ENCODE measurements around the gene MOB2.

MOB2 gene

DNA sequence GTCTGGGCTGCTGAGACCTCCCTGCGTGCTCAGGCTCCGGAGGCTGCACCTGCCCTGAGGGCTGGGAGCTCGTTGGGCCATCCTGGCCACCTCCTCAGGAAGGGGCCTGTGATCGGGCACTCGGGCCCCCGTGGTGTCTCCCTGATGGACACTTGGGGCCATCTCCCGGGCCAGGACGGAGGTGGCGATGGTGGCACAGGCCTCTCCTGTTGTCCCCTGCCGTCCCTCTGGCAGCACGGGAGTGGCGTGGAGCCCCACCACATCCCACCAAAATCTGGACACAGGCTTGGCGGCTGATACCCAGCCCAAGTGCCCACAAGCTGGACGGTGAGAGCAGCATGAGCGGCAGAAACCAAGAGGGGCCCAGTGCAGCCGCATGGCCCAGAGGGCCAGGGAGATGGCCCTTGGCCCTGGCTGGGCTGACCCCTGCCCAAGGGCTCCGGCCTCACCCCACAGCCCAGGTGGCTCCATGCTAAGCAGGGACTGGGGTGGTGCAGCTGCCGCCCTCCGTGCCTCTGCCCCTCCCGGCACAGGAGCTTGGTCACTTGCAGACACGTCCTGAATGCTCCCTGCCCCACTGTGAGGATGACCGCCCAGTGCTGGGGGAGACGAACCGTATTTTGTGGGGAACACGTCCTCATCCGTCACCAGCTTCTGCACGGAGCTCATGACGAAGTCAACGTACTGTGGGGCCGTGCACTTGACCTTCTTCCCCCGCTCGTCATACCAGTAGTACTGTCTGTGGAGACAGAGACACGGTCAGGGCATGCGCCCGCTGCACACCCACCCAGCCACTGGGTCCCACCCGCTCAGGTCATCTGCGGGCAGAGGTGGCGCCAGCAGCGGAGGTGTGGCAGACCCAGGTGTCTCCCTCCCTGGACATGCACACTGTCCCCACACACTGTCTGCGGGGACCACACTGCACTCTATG is 15.6 kb downstream of the MOB2 start:
- DNase-seq = no peak

GRCh38 chr11:1469911-1470680 is 16.5 kb downstream of the MOB2 start:
- no peak for DNase-seq

DNA sequence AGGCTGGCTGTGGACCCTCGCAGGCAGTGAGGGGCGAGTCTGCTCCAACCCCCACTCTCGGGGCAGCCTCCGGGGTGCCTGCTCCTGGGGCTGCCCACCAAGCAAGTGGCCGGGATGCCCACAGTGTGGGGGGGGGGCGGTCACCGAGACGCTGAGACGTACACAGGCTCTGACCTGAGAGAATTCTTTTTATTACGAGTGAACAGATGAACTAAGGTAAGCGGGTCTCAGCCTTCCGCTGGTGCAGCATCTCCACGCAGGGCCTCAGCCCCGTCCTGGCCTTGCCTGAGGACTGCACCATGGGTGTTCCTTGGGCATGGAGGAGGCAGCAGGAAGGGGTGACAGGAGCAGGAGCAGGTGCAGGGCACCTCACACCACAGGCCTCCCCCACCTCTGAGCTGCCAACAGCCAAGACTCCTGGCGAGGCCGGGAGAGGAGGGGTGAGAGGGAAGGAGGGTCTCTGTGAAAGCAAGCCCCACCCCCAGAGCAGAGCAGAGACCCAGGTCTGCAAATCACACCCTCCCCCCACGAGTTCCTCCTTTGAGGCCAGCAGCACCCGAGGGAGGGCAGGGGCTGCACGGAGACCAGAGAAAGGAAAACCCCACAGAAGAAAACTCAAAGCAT is 17.2 kb downstream of the MOB2 start:
- DNase-seq = no peak

GRCh38 chr11:1468473-1469066 is 18.0 kb downstream of the MOB2 start:
- DNase-seq = no peak

GRCh38 chr11:1468002-1468401 is 18.6 kb downstream of the MOB2 start:
- DNase-seq = no peak

DNA sequence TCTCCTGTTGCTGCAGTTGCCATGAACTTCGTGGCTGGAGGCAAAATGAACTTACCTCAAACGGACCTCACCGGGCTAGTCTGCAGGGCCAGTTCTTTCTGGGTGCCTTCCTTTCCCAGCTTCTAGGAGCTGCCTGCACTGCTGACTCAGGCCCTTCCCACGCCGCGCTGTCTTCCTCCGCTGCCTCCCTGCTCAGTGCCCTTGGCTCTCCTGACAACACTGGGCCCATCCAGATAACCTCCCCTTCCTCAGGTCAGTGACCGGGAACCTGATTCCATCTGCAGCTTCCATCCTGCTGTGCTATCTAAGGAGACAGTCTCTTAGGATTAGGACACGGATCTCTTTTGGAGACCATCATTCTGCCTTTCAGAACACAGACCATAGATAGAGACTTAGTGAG is 19.3 kb downstream of the MOB2 start:
- no peak for DNase-seq

GRCh38 chr11:1466784-1467183 is 19.8 kb downstream of the MOB2 start:
- DNase-seq = no peak

DNA sequence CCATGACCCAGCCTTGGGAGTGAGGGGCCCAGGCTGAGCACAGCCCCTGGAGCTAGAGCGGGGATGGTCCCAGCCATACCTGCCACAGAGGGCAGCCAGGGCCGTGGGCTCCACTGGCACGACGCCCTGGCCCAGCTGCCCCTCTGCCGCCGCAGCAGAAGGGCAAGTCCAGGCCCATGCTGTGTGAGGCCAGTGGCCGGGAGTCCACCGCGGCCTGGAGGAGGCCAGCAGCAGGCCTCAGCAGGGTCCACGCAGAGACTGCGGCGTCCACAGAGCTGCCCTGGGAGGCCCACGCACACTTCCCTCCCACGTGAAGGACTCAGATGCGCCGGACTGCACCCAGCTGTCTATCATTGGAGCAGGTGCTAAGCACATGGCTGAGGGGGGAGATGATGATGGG is 23.5 kb downstream of the MOB2 start:
- no peak for DNase-seq

GRCh38 chr11:1462698-1462975 is 23.9 kb downstream of the MOB2 start:
- DNase-seq = no peak

DNA sequence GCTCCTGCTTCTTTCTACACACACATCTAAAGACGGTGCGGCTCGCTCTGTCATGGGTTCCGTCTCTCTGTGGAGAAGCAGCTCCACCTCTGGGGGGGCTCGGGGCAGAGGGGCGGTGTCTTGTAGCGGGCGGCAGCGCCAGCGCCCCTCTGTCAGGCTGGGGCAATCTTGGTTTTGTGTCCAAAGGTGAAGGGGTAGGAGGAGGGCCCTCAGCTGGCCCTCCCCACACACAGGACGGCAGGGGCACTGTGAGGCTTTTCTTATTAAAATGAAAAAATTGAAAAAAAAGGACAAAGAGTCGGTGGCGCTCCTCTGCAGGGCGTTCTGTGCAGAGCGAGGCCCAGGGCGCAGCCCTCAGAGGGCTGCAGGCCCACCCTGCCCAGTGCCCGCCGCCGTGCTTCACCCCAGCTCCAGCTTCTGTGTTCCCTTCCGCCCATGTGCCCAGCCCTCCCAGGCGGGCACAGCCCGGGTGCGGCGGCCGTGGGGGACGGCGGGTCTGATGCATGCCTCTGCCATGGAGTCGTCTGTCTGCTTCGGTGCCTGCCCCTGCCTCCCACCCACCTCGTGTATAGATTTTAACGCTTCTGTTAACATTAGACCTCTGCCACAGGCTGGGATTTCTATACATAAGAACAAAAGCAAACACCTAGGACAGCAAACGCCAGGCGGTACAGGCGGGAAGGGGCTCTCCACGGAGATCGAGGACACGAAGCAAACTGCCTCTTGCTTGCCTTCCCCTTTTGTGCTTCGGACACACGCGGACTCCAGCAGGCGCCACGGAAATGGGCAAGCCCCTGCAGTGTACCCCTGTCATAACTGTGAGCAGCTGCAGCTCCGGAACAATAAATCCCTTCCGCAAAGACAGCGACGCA is 24.5 kb downstream of the MOB2 start:
- no peak for DNase-seq

DNA sequence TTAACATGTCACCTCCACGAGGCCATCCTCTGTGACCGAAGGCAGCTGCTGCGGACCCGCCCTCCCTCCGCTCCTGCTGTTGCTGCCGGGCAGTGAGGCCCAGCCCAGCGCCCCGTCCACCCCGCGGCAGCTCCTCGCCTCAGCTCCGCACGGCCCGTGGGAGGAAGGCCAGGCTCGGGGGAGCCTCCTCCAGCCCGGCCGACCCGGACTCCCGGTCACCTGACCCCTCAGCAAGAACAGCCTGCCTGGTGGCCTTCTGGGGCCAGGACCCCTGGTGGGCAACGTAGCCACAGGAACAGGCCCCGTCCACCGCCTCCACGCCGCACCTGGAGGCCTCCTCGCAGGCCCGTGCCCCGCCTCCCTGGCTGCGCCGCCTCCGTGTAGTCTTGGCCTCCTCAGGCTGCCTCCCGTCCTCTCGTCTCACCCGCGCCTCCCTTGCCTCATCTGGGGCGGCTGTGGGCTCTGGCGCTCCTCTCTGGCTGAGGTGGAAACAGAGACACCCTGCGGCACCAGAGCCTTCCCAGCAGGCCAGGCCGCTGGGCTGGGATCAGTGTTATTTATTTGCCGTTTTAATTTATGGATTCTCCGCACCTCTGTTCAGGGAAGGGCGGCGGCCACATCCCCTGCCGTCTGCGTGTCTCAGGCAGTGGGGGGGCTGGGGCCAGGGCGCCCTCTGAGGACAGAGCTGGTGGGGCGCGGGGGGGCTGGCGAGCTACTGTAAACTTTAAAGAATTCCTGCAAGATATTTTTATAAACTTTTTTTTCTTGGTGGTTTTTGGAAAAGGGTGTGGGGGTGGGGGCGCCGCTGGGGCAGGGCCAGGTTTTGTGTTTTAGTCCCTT is 25.4 kb downstream of the MOB2 start:
- no peak for DNase-seq

GRCh38 chr11:1460396-1460985 is 26.1 kb downstream of the MOB2 start:
- DNase-seq = no peak

- DNase-seq = no peak
Measured at GRCh38 chr11:1459764-1460395, 26.7 kb downstream of the MOB2 start.

- DNase-seq = no peak
Measured at GRCh38 chr11:1459219-1459575, 27.4 kb downstream of the MOB2 start.

DNA sequence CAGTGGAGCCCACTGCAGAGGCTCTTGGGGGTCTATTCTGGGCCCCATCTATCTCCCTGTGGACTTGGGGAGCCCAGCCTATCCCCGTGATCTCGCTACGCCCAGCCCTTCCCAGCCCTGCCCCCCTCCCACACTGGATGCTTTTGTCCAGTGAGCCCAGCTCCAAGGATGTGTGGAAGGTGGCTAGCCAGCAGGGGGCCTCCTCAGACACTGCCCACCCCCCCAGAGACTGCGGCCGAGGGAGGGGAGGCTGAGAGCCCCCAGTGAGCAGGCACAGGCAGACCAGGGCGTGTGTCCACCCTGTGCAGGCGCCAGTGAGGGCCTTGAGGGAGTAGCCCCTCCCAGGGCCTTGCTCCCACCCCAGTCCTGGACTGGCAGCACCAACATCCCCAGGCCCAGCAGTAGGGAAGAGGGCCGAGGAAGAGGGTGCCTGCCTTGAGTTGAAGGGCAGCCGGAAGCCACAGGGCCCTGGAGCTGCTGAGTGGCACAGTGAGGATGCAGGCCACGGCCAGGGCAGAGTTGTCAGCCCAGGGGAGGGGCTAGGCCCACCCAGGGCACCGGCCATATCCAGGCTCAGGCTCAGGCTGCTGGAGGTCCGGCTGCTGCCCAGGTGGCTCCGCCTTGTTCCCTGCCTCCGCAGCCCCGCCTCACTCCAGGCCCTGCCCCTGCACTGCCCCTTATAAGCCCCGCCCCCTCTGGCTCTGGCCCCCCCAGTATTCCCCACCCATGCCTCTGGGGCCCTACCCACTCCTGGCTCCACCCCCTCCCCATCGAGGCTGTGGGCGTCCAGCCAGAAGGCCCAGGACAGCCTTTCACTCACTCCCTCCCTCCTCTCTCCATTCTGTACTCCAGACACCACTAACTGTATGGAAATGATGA is 28.0 kb downstream of the MOB2 start:
- DNase-seq = no peak

GRCh38 chr11:1457856-1458255 is 28.7 kb downstream of the MOB2 start:
- DNase-seq = no peak

- DNase-seq = no peak
Measured at GRCh38 chr11:1457326-1457680, 29.3 kb downstream of the MOB2 start.

GRCh38 chr11:1456596-1457325 is 29.8 kb downstream of the MOB2 start:
- no peak for DNase-seq

DNA sequence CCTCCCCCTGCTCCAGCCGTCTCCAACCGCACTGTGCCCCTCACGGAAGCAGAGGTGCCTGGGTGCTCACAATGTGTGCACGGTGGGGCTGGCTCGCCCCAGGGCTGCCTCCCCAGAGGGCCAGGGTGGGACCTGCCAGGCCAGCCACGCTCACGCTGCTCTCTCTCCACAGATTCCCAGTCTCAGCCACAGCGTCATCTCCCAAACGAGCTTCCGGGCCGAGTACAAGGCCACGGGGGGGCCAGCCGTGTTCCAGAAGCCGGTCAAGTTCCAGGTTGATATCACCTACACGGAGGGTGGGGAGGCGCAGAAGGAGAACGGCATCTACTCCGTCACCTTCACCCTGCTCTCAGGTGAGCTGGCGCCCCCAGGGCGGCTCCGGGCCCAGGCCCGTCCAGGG is 30.4 kb downstream of the MOB2 start:
- DNase-seq = no peak

All from stimulated activated CD4-positive, alpha-beta T cell treated with anti-CD3 and anti-CD28 coated beads, Interleukin-1b, Interleukin-23, amount 100 ng/mL, for 48 hours (primary cell).